22Rv1 (cell line): ENCODE measurements around the gene AMBRA1.

Experiments used
- CTCF ChIP-seq: fragments of 450-650 bp; IDR thresholded peaks from 2 replicates; pipeline ENCODE4 v1.5.1; 2017; ENCODE audit warnings: mild to moderate bottlenecking
- ZFX ChIP-seq: fragments of 450-650 bp; IDR thresholded peaks from 2 replicates; pipeline ENCODE4 v1.6.1; 2017; ENCODE audit warnings: antibody characterized with exemption, borderline replicate concordance

GRCh38 chr11:46600194-46600960 is 6.6 kb upstream of the AMBRA1 start:
- no peak for TF ChIP-seq CTCF
- TF ChIP-seq ZFX: no peak
